Measurements from ENCODE around the gene CT55.
"Not testable (repeated sequence)": the region's sequence is repeated elsewhere in the genome, so short reads cannot be mapped to it uniquely, and the experiment has no call there.

The CT55 gene

GRCh38 chrX:135170877-135171519, at the start of gene CT55:
Gene CT55 (minus strand): TSS chrX:135171398. CDS start chrX:135171171, 227 bp downstream.
- DNase-seq: no peak

- no peak for DNase-seq
Measured at GRCh38 chrX:135213200-135213844, 42.1 kb upstream of the CT55 start.

GRCh38 chrX:135206427-135206826, 35.2 kb upstream of the CT55 start:
- not testable (repeated sequence) for DNase-seq

- no peak for DNase-seq
Measured at GRCh38 chrX:135200297-135200696, 29.1 kb upstream of the CT55 start.

GRCh38 chrX:135194684-135195083, 23.5 kb upstream of the CT55 start:
- DNase-seq: no peak

GRCh38 chrX:135193740-135194139, 22.5 kb upstream of the CT55 start:
- DNase-seq: no peak

- no peak for DNase-seq
Measured at GRCh38 chrX:135191838-135192237, 20.6 kb upstream of the CT55 start.

- peak; percentile 11 for DNase-seq
Measured at GRCh38 chrX:135185795-135186443, 14.7 kb upstream of the CT55 start.

- DNase-seq: no peak
Measured at GRCh38 chrX:135178636-135179035, 7.4 kb upstream of the CT55 start.

- no peak for DNase-seq
Measured at GRCh38 chrX:135170468-135170867, 730 bp downstream of the CT55 start.

GRCh38 chrX:135169534-135169933, 1.7 kb downstream of the CT55 start:
- not testable (repeated sequence) for DNase-seq

GRCh38 chrX:135168486-135168885, 2.7 kb downstream of the CT55 start:
- no peak for DNase-seq

GRCh38 chrX:135154688-135155087, 16.5 kb downstream of the CT55 start:
- DNase-seq: not testable (repeated sequence)

GRCh38 chrX:135126145-135126544, 45.1 kb downstream of the CT55 start:
- DNase-seq: not testable (repeated sequence)

GRCh38 chrX:135120056-135120576, 51.1 kb downstream of the CT55 start, which contains the start of gene ETDB:
Gene ETDB (minus strand): TSS chrX:135120526. CDS start chrX:135119261, 1,265 bp downstream.
- not testable (repeated sequence) for DNase-seq

GRCh38 chrX:135116064-135116463, 55.1 kb downstream of the CT55 start:
- not testable (repeated sequence) for DNase-seq

- no peak for DNase-seq
Measured at GRCh38 chrX:135114392-135114791, 56.8 kb downstream of the CT55 start.

- DNase-seq: no peak
Measured at GRCh38 chrX:135112743-135113142, 58.5 kb downstream of the CT55 start.

- peak; percentile 27 for DNase-seq
Measured at GRCh38 chrX:135112096-135112729, 59.0 kb downstream of the CT55 start.

- DNase-seq: no peak
Measured at GRCh38 chrX:135109554-135109953, 61.6 kb downstream of the CT55 start.
